GM12891 (cell line): ENCODE measurements around the gene DAND5.

ENCODE experiments used
- POLR2A ChIP-seq: IDR thresholded peaks from 2 replicates; pipeline ENCODE4 v1.6.1; 2011; ENCODE audit warnings: low read depth, low read length, control low read depth
- POLR2AphosphoS5 ChIP-seq: IDR thresholded peaks from 2 replicates; pipeline ENCODE4 v1.6.1; 2011; ENCODE audit warnings: low read depth, low read length, control low read depth
- TAF1 ChIP-seq: IDR thresholded peaks from 2 replicates; pipeline ENCODE4 v1.6.1; 2011; ENCODE audit warnings: low read depth, low read length, control low read depth

DNA sequence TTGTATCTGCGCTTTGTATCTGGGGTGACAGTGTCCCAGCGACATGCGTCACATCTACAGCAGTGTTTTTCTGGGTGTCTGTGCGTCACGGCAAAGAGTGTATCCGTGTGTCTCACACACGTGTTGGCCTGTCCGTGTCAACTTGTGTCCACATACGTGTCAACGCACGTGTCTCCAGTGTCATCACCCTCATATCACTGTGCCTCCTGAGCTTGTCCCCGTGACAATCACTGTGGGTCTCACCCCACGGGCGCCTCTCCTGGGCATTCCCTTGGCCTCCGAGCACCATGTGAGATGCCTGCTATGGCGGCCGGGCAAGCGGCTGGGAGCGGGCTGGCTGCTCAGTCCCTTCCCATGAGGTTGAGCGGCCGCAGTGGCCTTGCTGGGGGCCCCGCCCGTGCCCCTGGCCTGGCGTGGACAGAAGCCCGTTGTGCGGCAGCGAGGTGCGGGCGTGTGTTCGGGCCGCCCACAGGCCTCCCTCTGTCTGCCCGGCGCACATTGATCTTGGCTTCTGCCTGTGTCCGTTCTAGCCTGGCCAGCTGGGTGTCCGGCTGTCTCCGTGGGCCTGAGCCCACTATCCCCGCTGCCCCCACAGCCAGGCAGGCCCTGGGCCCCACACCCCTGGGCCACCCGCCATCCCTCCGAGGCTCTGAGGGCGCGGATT is 32.3 kb downstream of the DAND5 start:
- no peak for TF ChIP-seq POLR2A
- no peak for TF ChIP-seq POLR2AphosphoS5
- no peak for TF ChIP-seq TAF1
